ENCODE measurements around the gene TNFRSF11A. TPM values are rescaled to one million over a fixed set of nuclear protein-coding genes. Genes with fewer than 3 reads are reported as not detected.

TNFRSF11A gene
- total RNA-seq (2022; extraction: Qiagen RNA extraction; ENCODE audit: low read depth), result 6.5 to 10.2 TPM (median 8.6 TPM) in 5 replicates

GRCh38 chr18:62324917-62325805 is at the start of gene TNFRSF11A:
Gene TNFRSF11A (plus strand): TSS chr18:62325310. CDS start chr18:62325353, 43 bp downstream.

Other genes with a start within 250 kb of the TNFRSF11A start
- gene PIGN, start 138.3 kb upstream of the TNFRSF11A start, total RNA-seq (2022; extraction: Qiagen RNA extraction; ENCODE audit: low read depth), result 7.8 to 11.1 TPM (median 9.9 TPM) in 5 replicates
- gene RELCH, start 138.1 kb upstream of the TNFRSF11A start, total RNA-seq (2022; extraction: Qiagen RNA extraction; ENCODE audit: low read depth), result 9.0 to 14.2 TPM (median 14.1 TPM) in 5 replicates
- 8.3 to 10.0 TPM (median 9.6 TPM) in 5 replicates for gene ZCCHC2, start 197.7 kb downstream of the TNFRSF11A start, total RNA-seq (2022; extraction: Qiagen RNA extraction; ENCODE audit: low read depth)